HEK293T (cell line): ENCODE data around the gene STK38.

ENCODE experiments used
- ARNT ChIP-seq: fragments of 450-650 bp; IDR thresholded peaks from 2 replicates; pipeline ENCODE4 v1.6.1; 2017; ENCODE audit warnings: mild to moderate bottlenecking
- BHLHE40 ChIP-seq: fragments of 450-650 bp; IDR thresholded peaks from 2 replicates; pipeline ENCODE4 v1.6.1; 2016; ENCODE audit warnings: mild to moderate bottlenecking, moderate library complexity, borderline replicate concordance
- ELF4 ChIP-seq: fragments of 450-650 bp; IDR thresholded peaks from 2 replicates; pipeline ENCODE4 v1.6.1; 2017; ENCODE audit warnings: antibody characterized with exemption
- FOXK2 ChIP-seq: fragments of 450-650 bp; IDR thresholded peaks from 2 replicates; pipeline ENCODE4 v1.6.1; 2016; ENCODE audit warnings: mild to moderate bottlenecking
- FOXM1 ChIP-seq: fragments of 450-650 bp; IDR thresholded peaks from 2 replicates; pipeline ENCODE4 v1.6.1; 2017; ENCODE audit warnings: mild to moderate bottlenecking, borderline replicate concordance
- HDGF ChIP-seq: fragments of 450-650 bp; IDR thresholded peaks from 2 replicates; pipeline ENCODE4 v1.6.1; 2017; ENCODE audit warnings: antibody characterized with exemption, borderline replicate concordance
- NFRKB ChIP-seq: fragments of 450-650 bp; IDR thresholded peaks from 2 replicates; pipeline ENCODE4 v1.6.1; 2016; ENCODE audit warnings: mild to moderate bottlenecking, moderate library complexity
- PKNOX1 ChIP-seq: fragments of 450-650 bp; IDR thresholded peaks from 2 replicates; pipeline ENCODE4 v1.6.1; 2016
- SP1 ChIP-seq: fragments of 450-650 bp; IDR thresholded peaks from 2 replicates; pipeline ENCODE4 v1.6.1; 2017
- TARDBP ChIP-seq: fragments of 450-650 bp; IDR thresholded peaks from 2 replicates; pipeline ENCODE4 v1.6.1; 2016
- ZNF384 ChIP-seq: fragments of 450-650 bp; IDR thresholded peaks from 2 replicates; pipeline ENCODE4 v1.6.1; 2016

- TF ChIP-seq PKNOX1 (no peak), NFRKB (peak; percentile 99), FOXK2 (no peak), BHLHE40 (no peak), SP1 (no peak), TARDBP (no peak), FOXM1 (no peak), ARNT (no peak), ELF4 (peak; percentile 98), HDGF (no peak), ZNF384 (no peak)
Observed at GRCh38 chr6:36594029-36594815, 46.9 kb upstream of the STK38 start, which contains the start of gene SRSF3.
